Bronchial epithelial cell (primary cell): Measurements from ENCODE around the gene DNAH8. TPM values are rescaled to one million over a fixed set of nuclear protein-coding genes. Genes with fewer than 3 reads are reported as not detected.

ENCODE experiments used
- DNase-seq: peaks from one replicate; pipeline ENCODE4 v3.0.0-alpha.2; 2010; ENCODE audit warnings: low read depth
- FAIRE-seq: peaks from 2 replicates; lab custom pipeline; 2011; peaks lifted over from hg19 to GRCh38; lab: Jason Lieb, UNC
- H3K27me3 ChIP-seq: 2 replicates; pipeline ENCODE4 v1.5.1; 2011; ENCODE audit warnings: low read length; ENCODE audit not compliant: control insufficient read depth, insufficient read depth
- H3K36me3 ChIP-seq: 2 replicates; pipeline ENCODE4 v1.5.1; 2011; ENCODE audit warnings: low read length; ENCODE audit not compliant: control insufficient read depth, insufficient read depth
- H3K4me3 ChIP-seq: 2 replicates; pipeline ENCODE4 v1.5.1; 2011; ENCODE audit warnings: mild to moderate bottlenecking, low read depth, low read length, control low read depth
- total RNA-seq: library from RNA; depleted of rRNA; stranded (reverse); fragments of >200 nt; gene quantifications from 2 replicates; pipeline ENCODE4 v1.2.1, GENCODE V29; 2014
- TF ChIP-seq, protein P1 (sequence below): IDR thresholded peaks from 2 replicates; pipeline ENCODE4 v1.5.1; 2011; ENCODE audit warnings: mild to moderate bottlenecking, moderate library complexity, low read length, control low read depth, inconsistent platforms; ENCODE audit not compliant: insufficient read depth, severe bottlenecking

DNAH8 gene
- total RNA-seq, 1 donor from 2014 or later = not detected

DNA sequence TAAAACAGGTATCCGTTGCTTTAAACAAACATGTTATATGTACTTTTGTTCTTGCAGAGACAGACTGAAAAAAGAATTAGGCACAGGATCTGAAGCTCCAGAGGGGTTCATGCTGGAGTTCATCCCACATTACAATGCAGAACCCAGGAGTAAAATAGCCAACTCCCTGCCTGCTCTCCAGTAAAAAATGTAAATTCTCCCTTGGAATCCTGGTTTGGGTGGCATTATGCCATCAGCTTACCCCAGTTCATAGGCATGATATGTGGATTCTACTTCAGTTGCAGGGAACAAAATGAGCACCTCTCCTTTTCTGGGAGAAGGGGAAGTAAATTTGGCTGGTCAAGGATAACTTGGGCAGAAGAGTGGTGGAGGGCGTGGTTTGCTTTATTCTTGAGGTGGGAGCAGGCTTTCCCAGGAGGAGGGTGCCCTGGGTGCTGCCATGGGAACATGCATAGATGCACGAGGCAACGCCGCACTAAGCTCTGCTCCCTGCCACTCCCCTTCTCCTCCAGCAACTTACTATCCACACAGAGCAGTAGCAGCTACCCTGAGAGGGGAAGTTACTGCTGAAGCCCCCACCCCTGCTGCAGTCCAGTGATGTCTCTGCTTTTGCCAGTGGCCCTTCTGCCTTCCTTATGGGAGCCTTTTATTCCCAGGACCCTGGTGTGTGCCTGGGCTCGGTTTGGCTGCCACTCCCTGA is 261.8 kb downstream of the DNAH8 start:
- H3K36me3 ChIP-seq = no peaks in the 10 kb centered on the region
- DNase-seq = no peak
- TF ChIP-seq, protein P1, sequence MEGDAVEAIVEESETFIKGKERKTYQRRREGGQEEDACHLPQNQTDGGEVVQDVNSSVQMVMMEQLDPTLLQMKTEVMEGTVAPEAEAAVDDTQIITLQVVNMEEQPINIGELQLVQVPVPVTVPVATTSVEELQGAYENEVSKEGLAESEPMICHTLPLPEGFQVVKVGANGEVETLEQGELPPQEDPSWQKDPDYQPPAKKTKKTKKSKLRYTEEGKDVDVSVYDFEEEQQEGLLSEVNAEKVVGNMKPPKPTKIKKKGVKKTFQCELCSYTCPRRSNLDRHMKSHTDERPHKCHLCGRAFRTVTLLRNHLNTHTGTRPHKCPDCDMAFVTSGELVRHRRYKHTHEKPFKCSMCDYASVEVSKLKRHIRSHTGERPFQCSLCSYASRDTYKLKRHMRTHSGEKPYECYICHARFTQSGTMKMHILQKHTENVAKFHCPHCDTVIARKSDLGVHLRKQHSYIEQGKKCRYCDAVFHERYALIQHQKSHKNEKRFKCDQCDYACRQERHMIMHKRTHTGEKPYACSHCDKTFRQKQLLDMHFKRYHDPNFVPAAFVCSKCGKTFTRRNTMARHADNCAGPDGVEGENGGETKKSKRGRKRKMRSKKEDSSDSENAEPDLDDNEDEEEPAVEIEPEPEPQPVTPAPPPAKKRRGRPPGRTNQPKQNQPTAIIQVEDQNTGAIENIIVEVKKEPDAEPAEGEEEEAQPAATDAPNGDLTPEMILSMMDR = no peak
- H3K27me3 ChIP-seq = peaks cover 5% of the 10 kb centered on the region
- FAIRE-seq = no peak
- H3K4me3 ChIP-seq = no peak overlapping the region

GRCh38 chr6:38978139-38978704 is 263.1 kb downstream of the DNAH8 start:
- no peak for FAIRE-seq
- Histone ChIP-seq H3K4me3 (no peak overlapping the region), H3K27me3 (peaks cover 5% of the 10 kb centered on the region), H3K36me3 (no peaks in the 10 kb centered on the region)
- TF ChIP-seq, protein P1 = no peak
- DNase-seq = no peak

GRCh38 chr6:38982470-38982869 is 267.4 kb downstream of the DNAH8 start:
- DNase-seq = peak; percentile 7
- peaks cover 6% of the 10 kb centered on the region for H3K27me3 ChIP-seq
- FAIRE-seq = no peak

DNA sequence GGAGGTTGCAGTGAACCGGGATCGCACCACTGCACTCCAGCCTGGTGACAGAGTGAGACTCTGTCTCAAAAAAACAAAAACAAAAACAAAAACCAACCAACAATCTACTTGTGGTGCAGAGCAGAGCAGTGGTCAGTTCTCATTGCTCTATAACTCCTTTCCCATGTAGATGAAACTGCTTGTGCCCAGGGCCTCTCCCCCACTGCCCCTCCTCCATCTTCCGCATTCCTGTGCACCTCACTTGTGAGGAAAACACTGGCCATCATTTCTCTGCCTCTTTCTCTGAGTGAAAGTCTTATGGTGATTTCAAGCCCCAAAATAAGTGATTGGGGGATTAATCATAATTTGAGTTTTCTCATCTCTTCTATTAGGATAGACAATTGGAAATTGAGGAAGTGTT is 269.6 kb downstream of the DNAH8 start:
- DNase-seq (no peak), FAIRE-seq (no peak)
- Histone ChIP-seq H3K4me3 (no peak overlapping the region), H3K27me3 (peaks cover 4% of the 10 kb centered on the region), H3K36me3 (no peaks in the 10 kb centered on the region)
- TF ChIP-seq, protein P1 = no peak

More at GRCh38 chr6:38982470-38982869, 267.4 kb downstream of the DNAH8 start:
- TF ChIP-seq, protein P1 = no peak
- no peaks in the 10 kb centered on the region for H3K36me3 ChIP-seq
- no peak overlapping the region for H3K4me3 ChIP-seq

DNA sequence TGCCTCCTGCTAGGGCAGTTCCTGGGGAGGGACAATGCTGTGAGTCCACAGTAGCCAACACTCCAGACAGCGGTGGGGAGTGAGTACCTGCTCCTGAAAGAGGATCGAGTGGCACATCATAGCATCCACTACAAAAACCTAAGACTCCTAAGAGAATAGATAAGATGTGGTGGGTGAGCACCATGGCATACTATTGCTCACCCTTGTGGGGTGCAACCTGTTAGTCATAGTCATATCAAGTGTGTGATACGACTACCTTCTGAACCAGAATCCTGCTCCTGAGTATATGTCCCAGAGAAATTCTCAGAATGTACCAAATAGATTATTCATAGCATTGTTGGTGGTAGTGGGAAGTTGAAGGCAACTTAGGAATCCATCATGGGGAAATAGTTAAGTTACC is 270.7 kb downstream of the DNAH8 start:
- Histone ChIP-seq H3K36me3 (no peaks in the 10 kb centered on the region), H3K4me3 (no peak overlapping the region), H3K27me3 (peaks cover 4% of the 10 kb centered on the region)
- FAIRE-seq (no peak), DNase-seq (no peak)
- TF ChIP-seq, protein P1 = no peak
